ENCODE results near the gene ACTBL2.

GRCh38 chr5:57445705-57446037, 36.9 kb downstream of the ACTBL2 start:
- TF ChIP-seq CTCF (IDR thresholded peaks at IDR 0.05; ENCODE audit: insufficient read depth, low read length) = no peak
- no peak for TF ChIP-seq REST (IDR thresholded peaks at IDR 0.05; ENCODE audit: insufficient replicate concordance, low read depth)
- TF ChIP-seq GABPA (IDR thresholded peaks at IDR 0.05; ENCODE audit: low read depth) = no peak
- TF ChIP-seq POLR2AphosphoS5 (IDR thresholded peaks at IDR 0.05; ENCODE audit: low read depth) = no peak
- no peak for TF ChIP-seq SPI1 (IDR thresholded peaks at IDR 0.05; ENCODE audit: borderline replicate concordance, low read depth)

Measured in HL-60 (cell line).